Measurements from ENCODE around the gene MUC6.

The MUC6 gene

DNA sequence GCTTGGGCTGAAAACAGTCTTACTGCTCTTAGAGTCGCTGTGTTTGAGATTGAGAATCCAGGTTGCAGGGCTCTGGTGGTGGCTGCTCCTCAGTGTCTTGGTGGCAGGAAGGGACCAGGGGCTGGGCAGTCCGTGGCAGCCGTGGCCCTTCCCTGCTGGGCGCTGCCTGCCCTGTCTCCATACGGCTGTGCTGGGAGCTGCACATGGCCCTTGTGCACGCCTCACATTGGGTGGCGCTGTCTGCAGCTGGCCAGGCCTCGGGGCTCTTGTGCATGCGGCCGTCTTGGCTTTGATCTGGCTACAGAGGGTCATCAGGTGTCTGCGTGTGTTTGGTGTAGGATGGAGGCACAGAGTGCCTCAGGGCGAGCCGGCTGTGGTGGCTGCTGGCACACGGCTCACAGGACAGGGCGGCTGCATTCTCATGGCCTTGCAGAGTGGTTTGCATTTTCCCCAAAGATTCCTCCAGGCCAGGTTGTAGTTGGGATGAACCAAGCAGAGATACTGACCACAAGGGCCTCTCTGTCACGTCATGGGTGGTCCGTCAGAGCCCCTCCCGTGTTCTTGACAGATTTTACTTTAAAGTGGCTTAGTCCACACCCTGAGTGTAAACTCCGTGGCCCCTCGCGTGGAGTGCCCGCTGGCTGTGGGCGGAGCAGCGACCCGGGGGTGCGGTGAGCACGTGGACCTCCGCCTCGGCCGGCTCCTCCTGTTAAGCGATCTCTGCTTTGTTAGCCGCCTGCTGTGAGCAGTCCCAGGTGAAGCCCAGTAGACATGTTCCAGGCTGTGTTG, 34.7 kb downstream of the MUC6 start:
- TF ChIP-seq POLR2A (IDR thresholded peaks at IDR 0.05; ENCODE audit: low read length), result no peak
- TF ChIP-seq GATA1 (IDR thresholded peaks at IDR 0.05; ENCODE audit: low read depth, low read length), result no peak
- no peak for DNase-seq

DNA sequence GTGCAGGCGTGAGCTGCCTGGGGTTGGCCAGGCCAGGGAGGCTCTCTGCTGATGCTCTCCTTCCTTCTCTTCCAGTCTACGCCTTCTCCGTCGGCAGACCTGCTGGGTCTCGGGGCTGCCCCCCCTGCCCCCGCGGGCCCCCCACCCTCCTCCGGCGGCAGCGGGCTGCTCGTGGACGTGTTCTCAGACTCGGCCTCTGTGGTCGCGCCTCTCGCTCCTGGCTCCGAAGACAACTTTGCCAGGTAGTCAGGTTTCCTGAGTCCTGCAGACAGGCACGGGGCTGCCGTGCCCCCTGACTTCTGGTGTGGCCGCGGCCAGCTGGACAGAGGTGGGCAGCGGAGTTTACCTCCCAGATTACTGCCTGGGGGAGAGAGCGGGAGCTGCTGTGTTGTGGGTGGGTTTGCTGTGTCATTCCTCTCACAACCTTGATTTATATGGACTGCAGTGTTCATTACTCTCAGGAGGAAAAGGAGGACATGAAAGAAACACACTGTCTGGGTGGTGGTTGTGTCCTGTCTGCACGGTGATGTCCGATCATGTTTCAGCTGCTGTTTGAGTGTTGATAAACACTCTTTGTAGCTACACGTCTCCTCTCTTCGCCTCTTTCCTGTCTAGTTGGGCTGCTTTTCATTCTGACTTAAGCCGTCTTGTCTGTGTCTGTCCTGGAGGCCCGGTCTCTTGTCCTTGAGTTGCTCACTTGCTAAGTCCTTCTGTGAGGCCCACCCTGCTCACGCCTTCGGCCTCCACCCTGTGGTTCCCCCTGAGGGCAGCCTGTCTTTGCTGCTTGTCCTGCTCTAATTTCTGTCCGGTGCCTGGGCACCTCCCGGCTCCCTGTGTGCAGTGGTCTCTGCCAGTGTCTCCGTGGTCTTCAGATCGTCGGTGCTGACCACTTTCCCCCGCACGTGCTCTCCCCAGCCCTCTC, 35.9 kb downstream of the MUC6 start:
- DNase-seq, result no peak
- no peak for TF ChIP-seq POLR2A (IDR thresholded peaks at IDR 0.05; ENCODE audit: low read length)
- TF ChIP-seq GATA1 (IDR thresholded peaks at IDR 0.05; ENCODE audit: low read depth, low read length), result no peak

DNA sequence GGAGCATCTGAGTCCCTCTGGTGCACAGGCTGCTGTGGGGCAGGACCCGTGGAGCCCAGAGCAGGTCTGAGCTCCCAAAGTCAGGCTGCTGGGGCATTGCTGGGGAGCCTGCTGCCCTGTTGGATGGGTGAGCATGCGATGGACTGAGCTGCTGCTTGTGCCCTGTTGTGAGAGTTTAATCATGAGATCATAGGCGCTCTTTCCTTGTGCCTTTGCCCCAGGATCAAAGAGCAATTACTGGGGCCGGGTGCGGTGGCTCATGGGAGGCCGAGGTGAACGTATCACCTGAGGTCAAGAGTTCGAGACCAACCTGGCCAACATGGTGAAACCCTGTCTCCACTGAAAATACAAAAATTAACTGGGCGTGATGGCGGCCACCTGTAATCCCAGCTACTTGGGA, 37.5 kb downstream of the MUC6 start:
- no peak for DNase-seq
- TF ChIP-seq GATA1 (IDR thresholded peaks at IDR 0.05; ENCODE audit: low read depth, low read length) (no peak), POLR2A (IDR thresholded peaks at IDR 0.05; ENCODE audit: low read length) (no peak)

DNA sequence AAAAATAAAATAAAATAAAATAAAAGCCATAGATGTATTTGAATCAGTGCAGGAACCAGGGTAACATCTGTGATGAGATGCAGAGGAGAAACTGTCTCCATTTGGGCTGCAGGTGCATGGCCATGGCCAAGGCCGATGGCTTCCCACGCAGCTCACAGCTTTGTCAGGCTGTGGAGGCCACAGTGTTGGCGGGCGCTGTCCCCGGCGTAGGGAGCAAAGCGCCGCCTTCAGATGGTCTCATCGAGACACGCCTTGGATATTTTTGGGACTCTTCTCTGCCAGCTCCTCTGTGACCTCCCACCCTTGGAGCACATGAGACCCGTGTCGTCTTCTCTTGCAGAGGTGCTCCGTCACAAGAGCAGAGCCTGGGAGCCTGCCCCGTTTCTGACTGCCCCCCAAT, 38.6 kb downstream of the MUC6 start:
- no peak for TF ChIP-seq GATA1 (IDR thresholded peaks at IDR 0.05; ENCODE audit: low read depth, low read length)
- TF ChIP-seq POLR2A (IDR thresholded peaks at IDR 0.05; ENCODE audit: low read length), result no peak
- no peak for DNase-seq

DNA sequence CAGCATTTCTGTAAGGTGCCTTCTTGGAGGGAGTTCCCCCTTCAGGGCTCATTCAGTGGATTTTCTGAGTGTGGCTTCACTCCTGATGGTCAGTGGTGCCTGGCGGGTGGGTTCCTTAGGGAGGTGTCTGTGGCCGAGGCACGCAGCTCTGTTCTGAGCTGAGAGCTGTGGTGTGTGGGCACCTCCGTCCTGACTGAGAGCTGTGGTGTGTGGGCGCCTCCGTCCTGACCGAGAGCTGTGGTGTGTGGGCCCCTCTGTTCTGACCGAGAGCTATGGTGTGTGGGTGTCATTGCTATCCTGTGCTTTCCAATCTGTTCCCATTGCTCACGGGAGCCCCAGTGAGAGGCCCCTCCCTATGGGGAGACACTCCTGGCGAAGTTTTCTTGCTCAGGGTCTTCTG, 39.8 kb downstream of the MUC6 start:
- no peak for DNase-seq
- no peak for TF ChIP-seq GATA1 (IDR thresholded peaks at IDR 0.05; ENCODE audit: low read depth, low read length)
- no peak for TF ChIP-seq POLR2A (IDR thresholded peaks at IDR 0.05; ENCODE audit: low read length)

DNA sequence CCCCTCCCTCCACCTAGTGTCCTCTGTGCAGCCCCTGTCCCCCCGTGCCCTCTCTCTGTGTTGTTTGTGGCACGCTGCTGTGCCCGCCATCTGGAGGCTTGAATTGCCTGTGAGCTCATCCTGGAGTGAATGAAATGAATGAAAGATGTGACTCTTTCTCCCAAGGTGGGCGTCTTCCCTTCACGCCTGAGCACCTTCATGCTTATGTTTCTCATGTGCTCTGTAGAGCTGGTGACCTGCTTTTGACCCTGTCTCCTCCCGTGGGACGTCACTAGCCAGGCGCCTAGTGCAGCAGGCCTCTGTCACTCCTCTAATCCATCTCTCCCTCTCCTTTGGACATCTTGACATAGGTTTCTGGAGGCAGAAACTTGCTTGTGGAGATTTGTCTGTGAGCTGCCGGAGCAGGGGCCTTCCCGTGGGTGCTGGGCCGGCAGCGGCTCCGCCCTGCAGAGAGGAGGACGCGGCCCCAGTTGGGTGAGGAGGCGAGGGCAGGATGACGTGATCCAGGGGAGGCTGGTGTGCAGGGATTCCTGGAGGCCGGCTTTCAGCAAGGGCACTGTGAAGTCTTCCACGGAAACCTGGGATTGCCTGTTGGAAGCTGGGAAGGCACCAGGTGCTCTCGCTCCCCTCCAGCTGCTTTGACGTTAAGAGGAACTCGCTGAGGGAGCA, 40.6 kb downstream of the MUC6 start:
- DNase-seq, result no peak
- no peak for TF ChIP-seq POLR2A (IDR thresholded peaks at IDR 0.05; ENCODE audit: low read length)
- no peak for TF ChIP-seq GATA1 (IDR thresholded peaks at IDR 0.05; ENCODE audit: low read depth, low read length)

DNA sequence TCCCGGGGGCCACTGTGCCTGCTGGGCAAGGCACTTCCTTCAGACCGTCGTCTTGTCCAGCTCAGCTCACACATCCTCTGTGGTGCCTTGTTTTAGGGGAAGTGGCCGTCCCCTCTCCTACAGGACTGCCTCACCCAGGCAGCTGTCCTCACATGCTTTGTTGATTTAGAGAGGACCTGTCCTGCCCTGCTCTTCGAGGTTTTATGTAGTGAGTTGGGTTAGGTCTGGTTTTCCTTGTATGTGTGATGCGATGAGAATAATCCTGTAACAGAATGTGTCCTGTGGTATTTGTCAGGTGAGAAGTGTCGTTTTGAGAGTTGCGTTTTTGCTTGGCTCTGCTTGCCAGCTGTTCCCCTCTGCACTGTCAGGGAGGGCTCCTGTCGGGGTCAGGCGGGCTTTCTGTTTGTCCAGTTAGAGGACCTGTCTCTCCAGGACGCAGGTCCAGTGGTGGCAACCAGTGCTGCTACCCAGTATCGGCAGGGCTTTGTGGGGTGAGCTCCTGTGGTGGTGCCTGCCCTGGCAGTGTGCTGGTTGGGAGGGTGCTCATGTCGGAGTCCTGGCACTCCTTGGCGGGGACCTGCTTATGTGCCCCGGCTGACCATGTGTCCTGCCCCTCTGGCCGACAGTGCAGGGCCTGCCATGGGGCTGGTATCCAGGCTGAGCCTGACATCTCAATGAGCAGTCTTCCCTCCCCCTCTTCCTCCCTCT, 41.3 kb downstream of the MUC6 start:
- TF ChIP-seq POLR2A (IDR thresholded peaks at IDR 0.05; ENCODE audit: low read length) (no peak), GATA1 (IDR thresholded peaks at IDR 0.05; ENCODE audit: low read depth, low read length) (no peak)
- no peak for DNase-seq

DNA sequence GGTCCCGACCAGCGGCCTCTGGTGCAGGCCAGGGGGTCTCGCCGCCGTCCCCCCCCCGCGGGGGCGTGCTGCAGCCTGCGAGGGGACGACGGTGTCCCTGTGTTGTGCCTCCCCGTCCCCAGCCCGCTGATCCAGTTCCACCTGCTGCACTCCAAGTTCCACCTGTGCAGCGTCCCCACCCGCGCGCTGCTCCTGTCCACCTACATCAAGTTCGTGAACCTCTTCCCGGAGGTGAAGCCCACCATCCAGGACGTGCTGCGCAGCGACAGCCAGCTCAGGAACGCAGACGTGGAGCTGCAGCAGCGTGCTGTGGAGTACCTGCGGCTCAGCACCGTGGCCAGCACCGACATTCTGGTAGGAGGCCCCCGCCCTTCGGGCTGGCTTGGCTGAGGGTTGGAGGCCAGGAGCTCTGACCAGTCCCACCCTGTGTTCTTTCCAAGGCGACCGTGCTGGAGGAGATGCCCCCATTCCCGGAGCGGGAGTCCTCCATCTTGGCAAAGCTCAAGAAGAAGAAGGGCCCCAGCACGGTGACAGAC, 42.8 kb downstream of the MUC6 start:
- no peak for TF ChIP-seq GATA1 (IDR thresholded peaks at IDR 0.05; ENCODE audit: low read depth, low read length)
- no peak for TF ChIP-seq POLR2A (IDR thresholded peaks at IDR 0.05; ENCODE audit: low read length)
- DNase-seq, result no peak

DNA sequence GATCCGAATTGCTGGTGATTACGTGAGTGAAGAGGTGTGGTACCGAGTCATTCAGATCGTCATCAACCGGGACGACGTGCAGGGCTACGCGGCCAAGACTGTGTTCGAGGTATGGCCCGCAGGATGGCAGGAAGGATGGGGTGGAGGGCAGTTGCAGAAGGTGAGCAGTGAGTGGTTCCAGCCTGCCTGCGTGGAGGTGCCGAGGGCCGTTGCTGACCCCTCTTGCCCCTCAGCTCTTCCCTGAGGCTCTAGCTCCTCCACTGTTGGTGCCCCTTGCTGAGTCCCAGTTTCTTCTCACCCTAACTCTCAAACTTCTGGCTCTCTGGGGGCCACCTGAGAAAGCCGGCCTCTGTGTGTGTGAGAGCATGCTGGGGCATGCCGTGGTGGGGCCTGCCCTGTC, 43.9 kb downstream of the MUC6 start:
- TF ChIP-seq POLR2A (IDR thresholded peaks at IDR 0.05; ENCODE audit: low read length), result no peak
- TF ChIP-seq GATA1 (IDR thresholded peaks at IDR 0.05; ENCODE audit: low read depth, low read length), result no peak
- no peak for DNase-seq

DNA sequence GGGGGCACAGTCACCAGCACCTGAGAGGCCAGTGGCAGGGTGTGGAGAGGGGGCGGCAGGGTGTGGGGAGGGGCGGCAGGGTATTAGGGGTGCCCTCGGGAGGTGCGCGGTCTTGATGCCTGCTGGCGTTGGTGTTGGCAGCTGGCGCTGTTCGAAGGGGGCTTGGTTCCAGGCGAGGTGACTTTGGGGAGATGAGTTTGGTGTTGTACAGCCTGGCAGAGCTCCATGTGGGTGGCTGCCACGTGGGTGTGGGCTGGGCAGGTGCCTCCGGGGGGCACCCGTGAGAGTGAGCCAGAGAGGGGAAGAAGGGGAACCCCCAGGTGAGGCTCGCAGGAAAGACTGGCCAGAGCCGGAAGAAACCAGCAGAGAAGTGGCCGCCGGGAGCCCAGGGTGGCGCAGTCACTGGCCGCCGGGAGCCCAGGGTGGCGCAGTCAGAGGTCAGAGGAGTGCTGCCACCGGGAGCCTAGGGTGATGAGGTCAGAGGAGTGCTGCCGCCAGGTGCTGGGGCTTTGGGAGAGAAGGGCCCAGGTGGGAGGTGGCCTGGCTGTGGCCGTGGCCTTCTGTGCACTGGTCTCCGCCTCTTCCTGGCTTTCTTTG, 44.7 kb downstream of the MUC6 start:
- no peak for DNase-seq
- TF ChIP-seq POLR2A (IDR thresholded peaks at IDR 0.05; ENCODE audit: low read length), result no peak
- TF ChIP-seq GATA1 (IDR thresholded peaks at IDR 0.05; ENCODE audit: low read depth, low read length), result no peak

DNA sequence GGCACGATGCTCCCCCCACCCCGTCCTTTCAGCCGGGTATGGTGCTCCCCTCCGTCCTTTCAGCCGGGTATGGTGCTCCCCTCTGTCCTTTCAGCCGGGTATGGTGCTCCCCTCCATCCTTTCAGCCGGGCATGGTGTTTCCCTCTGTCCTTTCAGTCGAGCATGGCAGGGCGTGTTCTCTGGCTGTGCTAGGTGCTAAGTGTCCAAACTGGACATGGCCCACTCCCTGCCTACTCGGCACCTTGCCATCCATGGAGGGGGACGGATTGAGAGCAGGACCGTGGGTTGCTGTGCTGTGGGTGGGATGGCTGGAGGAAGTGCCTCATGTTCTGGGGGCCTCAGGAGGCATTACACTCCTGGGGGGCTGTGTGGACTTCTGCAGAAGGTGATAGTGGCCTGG, 45.5 kb downstream of the MUC6 start:
- DNase-seq, result no peak
- TF ChIP-seq POLR2A (IDR thresholded peaks at IDR 0.05; ENCODE audit: low read length), result no peak
- TF ChIP-seq GATA1 (IDR thresholded peaks at IDR 0.05; ENCODE audit: low read depth, low read length), result no peak

DNA sequence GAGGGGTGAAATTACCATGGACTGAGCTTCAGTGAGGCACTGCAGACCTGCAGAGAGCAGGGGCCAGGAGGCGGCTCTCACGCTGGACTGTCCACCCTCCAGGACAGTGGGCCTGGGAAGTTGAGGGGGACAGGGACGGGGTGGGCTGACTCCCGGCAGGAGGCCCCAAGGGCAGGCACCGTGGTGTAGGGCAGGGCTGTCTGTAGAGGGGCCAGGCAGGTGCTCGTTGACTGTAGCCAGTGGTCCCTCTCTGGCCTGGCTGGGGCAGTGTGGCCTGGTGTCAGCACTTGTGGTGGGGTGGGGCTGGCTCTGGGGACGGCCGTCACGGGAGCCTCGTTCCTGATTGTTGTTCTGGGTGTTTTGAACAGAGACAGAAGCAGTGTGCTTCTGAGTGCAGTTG, 46.4 kb downstream of the MUC6 start:
- no peak for DNase-seq
- no peak for TF ChIP-seq GATA1 (IDR thresholded peaks at IDR 0.05; ENCODE audit: low read depth, low read length)
- no peak for TF ChIP-seq POLR2A (IDR thresholded peaks at IDR 0.05; ENCODE audit: low read length)

DNA sequence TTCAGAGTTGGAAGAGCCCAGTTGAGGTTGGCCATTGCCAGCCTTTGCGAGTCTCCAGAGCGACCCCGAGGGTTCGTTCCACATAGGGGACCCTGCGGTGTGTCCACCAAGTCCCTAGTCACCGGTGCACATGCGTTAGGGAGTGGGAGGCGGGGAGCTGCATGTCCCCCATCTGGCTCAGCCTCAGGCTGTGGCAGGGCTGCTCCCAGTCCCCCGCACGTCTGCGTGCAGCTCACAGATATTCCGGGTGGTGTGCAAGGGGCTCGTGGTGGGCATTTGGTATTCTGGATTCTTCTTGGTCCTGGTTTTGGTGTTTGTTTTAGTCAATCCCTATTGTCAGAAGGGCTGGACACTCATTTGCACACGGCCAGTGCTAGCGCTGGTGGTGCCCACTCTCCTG, 48.8 kb downstream of the MUC6 start:
- TF ChIP-seq GATA1 (IDR thresholded peaks at IDR 0.05; ENCODE audit: low read depth, low read length) (no peak), POLR2A (IDR thresholded peaks at IDR 0.05; ENCODE audit: low read length) (no peak)
- DNase-seq, result no peak
